SK-N-SH treated with all-trans-retinoic acid at 6 μM for 48 hours (cell line): ENCODE results near the gene ABCC12.

Source experiments
- ARNTL ChIP-seq: fragments of 450-650 bp; formaldehyde crosslinking; IDR thresholded peaks from 2 replicates; pipeline ENCODE4 v1.5.0; 2020; ENCODE audit warnings: low read depth, mild to moderate bottlenecking, moderate library complexity, borderline replicate concordance
- ESRRG ChIP-seq: fragments of 250-450 bp; sonication (Bioruptor Pico); IDR thresholded peaks from 2 replicates; pipeline ENCODE4 v1.6.1; 2021; ENCODE audit warnings: mild to moderate bottlenecking
- ISL1 ChIP-seq: fragments of 250-450 bp; sonication (Bioruptor Pico); IDR thresholded peaks from 2 replicates; pipeline ENCODE4 v2.1.2; 2022; ENCODE audit warnings: mild to moderate bottlenecking, moderate library complexity
- SNAI2 ChIP-seq: fragments of 250-450 bp; sonication (Bioruptor Pico); IDR thresholded peaks from 2 replicates; pipeline ENCODE4 v1.5.0; 2020; ENCODE audit warnings: mild to moderate bottlenecking, moderate library complexity
- TOX ChIP-seq: fragments of 250-450 bp; sonication (Bioruptor Pico); IDR thresholded peaks from 2 replicates; pipeline ENCODE4 v1.8.0; 2021; ENCODE audit warnings: mild to moderate bottlenecking, moderate library complexity, borderline replicate concordance
- ZC3H10 ChIP-seq: fragments of 250-450 bp; sonication (Bioruptor Pico); IDR thresholded peaks from 2 replicates; pipeline ENCODE4 v1.5.1; 2021; ENCODE audit warnings: mild to moderate bottlenecking, moderate library complexity
- ZFP30 ChIP-seq: fragments of 450-650 bp; formaldehyde crosslinking; IDR thresholded peaks from 2 replicates; pipeline ENCODE4 v1.5.0; 2022; ENCODE audit warnings: mild to moderate bottlenecking, moderate library complexity
- ZNF565 ChIP-seq: fragments of 450-650 bp; formaldehyde crosslinking; conservative IDR thresholded peaks from 2 replicates; pipeline ENCODE4 v1.5.0; 2020; ENCODE audit warnings: low read depth, mild to moderate bottlenecking, moderate library complexity
- TF ChIP-seq, protein P1 (sequence below): fragments of 250-450 bp; sonication (Bioruptor Pico); IDR thresholded peaks from 2 replicates; pipeline ENCODE4 v1.5.1; 2020; ENCODE audit warnings: low read depth, mild to moderate bottlenecking, moderate library complexity

DNA sequence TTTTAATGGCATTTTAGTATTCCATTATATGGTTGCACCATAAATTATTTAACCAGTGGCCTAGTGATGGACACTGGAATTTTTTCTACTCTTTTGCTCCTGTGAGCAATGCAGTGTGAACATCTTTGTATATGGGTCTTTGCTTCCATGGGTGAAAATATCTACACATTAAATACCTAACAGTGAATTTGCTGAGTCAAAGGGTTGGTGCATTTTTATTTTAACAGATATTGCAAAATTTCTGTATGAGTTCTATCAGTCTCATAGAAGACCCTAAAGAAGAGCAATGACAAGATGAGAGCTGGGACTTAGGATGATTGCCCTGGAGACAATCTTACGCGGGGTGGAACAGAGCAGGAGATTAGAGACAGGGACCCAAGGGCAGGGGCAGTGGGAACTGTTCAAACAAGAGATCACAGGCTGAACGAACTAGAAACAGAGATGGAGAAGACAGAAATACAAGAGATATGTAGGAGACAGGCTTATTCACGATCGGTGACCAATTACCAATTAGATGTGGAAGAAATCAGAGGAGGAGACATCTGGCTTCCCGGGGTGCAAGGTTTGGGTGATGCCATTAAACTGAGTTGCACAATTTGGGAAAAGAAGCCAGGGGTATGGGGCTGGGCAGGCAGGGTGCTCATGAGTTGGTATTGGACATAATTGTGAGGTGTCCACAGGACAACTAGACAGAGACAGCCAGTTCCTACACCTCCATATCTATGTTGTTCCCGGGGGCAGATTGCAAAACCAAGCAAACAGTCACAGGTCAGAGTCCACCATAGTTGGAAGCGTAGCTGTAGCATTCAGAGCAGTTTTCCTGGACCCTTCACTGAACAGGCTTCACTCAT is 48.4 kb upstream of the ABCC12 start:
- no peak for TF ChIP-seq ZNF565 (CRISPR knock-in tag)
- TF ChIP-seq ZFP30 (CRISPR knock-in tag), result no peak
- no peak for TF ChIP-seq ISL1 (CRISPR knock-in tag)
- no peak for TF ChIP-seq ZC3H10 (CRISPR knock-in tag)
- no peak for TF ChIP-seq ESRRG (CRISPR knock-in tag)
- no peak for TF ChIP-seq SNAI2
- no peak for TF ChIP-seq TOX (CRISPR knock-in tag)
- TF ChIP-seq ARNTL (CRISPR knock-in tag), result no peak
- TF ChIP-seq, protein P1, sequence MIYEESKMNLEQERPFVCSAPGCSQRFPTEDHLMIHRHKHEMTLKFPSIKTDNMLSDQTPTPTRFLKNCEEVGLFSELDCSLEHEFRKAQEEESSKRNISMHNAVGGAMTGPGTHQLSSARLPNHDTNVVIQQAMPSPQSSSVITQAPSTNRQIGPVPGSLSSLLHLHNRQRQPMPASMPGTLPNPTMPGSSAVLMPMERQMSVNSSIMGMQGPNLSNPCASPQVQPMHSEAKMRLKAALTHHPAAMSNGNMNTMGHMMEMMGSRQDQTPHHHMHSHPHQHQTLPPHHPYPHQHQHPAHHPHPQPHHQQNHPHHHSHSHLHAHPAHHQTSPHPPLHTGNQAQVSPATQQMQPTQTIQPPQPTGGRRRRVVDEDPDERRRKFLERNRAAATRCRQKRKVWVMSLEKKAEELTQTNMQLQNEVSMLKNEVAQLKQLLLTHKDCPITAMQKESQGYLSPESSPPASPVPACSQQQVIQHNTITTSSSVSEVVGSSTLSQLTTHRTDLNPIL, result no peak
